Vagina (tissue), 2 donors: Measurements from ENCODE around the gene CISH. TPM values are rescaled to one million over a fixed set of nuclear protein-coding genes. Genes with fewer than 3 reads are reported as not detected.

Experiments
- DNase-seq, 2 donors: peaks; one replicate each; pipeline ENCODE4 v3.0.0-alpha.2; 2017; ENCODE audit errors: extremely low spot score in 2 of 2
- H3K27ac ChIP-seq: fragments of 200-600 bp; sonication (generic); one replicate; pipeline ENCODE4 v1.5.1; 2019
- H3K27me3 ChIP-seq: fragments of 200-600 bp; sonication (generic); one replicate; pipeline ENCODE4 v1.5.1; 2019
- H3K36me3 ChIP-seq, 2 donors: fragments of 200-600 bp; sonication (generic); one replicate each; pipeline ENCODE4 v1.5.1; 2017 to 2019
- H3K4me1 ChIP-seq: fragments of 200-600 bp; sonication (generic); one replicate; pipeline ENCODE4 v1.5.1; 2019
- H3K4me3 ChIP-seq, 2 donors: fragments of 200-600 bp; sonication (generic); 1 replicate in 1 of 2; 2 replicates in 1 of 2; pipeline ENCODE4 v1.5.1; 2016 to 2019
- H3K9me3 ChIP-seq: fragments of 200-600 bp; sonication (generic); one replicate; pipeline ENCODE4 v1.5.1; 2019
- POLR2A ChIP-seq, 2 donors: fragments of 450-650 bp; IDR thresholded peaks; one replicate each; pipeline ENCODE4 v1.6.1; 2017; ENCODE audit warnings: antibody characterized with exemption in 2 of 2, mild to moderate bottlenecking in 2 of 2, moderate library complexity in 2 of 2
- POLR2AphosphoS5 ChIP-seq, 2 donors: sonication (generic); formaldehyde crosslinking; IDR thresholded peaks; one replicate each; pipeline ENCODE4 v1.9.0; 2017; ENCODE audit warnings: antibody characterized with exemption in 2 of 2, mild to moderate bottlenecking in 2 of 2, low read depth in 1 of 2; ENCODE audit not compliant: insufficient read depth in 1 of 2
- intact Hi-C: fragments of 100-400 bp; cut with DNase I; formaldehyde crosslinking; loops from one replicate; pipeline ENCODE4 v1.15.1; 2023
- total RNA-seq: library from RNA; depleted of rRNA; stranded (reverse); fragments of >200 nt; gene quantifications from one replicate; pipeline ENCODE4 v1.2.3, GENCODE V29; 2016
- TF ChIP-seq, protein P1 (sequence below), 3 experiments: fragments of 450-650 bp in 2 of 3; fragments of 200-600 bp in 1 of 3; sonication (generic) in 1 of 3; IDR thresholded peaks; one replicate each; pipeline ENCODE4 v1.5.1; 2017 to 2019; ENCODE audit warnings: antibody characterized with exemption in 3 of 3, mild to moderate bottlenecking in 2 of 3, moderate library complexity in 2 of 3

Gene CISH
- total RNA-seq, 1 donor from 2014 or later, result 21.9 TPM

DNA sequence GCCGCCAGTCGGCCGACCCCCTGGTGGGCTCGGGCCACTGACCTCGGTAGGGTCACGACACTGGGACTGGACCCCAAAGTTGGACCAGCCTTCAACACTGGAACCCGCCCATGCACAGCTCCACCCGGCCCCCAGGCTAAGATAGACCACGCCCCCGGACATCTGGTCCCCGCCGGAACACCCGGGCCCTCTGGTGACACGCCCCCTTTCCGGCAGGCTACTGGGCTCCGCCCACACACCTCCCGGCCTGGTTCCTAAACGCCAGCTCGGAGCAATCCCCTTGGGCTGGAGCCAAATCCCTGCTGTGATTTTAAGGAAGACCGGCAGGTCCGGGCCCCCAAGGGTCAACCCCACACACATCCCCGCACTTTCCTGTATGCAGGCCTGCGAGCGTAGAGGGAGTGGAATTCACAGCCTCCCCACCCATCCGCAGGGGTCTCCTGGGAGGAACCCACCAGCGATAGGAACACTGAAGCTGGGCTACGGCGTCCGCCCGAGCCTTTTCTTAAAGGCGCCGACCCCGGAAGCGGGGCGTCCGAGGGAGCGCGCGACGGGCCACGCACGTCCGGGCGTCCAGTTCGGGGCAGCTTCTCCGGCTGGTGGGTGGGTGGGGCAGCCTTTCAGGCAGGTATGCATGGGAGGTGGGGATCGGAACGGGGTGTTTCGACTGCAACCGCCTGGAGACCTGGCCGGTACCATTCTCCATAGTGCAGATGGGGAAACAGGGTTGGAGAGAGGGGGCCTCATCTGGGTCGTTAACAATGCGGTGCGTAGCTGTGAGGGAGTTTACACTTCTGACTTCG lies 42.4 kb downstream of the CISH start, which contains the start of gene HEMK1:
HEMK1 (plus strand) TSS at position 576 of the 803 bp plus-strand sequence. CDS start 1,583 bp downstream, outside the sequence.
- Histone ChIP-seq H3K27ac (peak within 1 kb of the TSS; percentile 87), H3K9me3 (no peaks in the 10 kb centered on the region), H3K27me3 (no peaks in the 10 kb centered on the region), H3K36me3 (no peaks in the 10 kb centered on the region), H3K4me3 (peak within 1 kb of the TSS; percentile 73 to 92), H3K4me1 (peaks cover 57% of the 10 kb centered on the region)
- peak; percentile 90 to 97 for TF ChIP-seq POLR2AphosphoS5 (IDR thresholded peaks at IDR 0.05; ENCODE audit: insufficient read depth in 1 of 2, low read depth in 1 of 2)
- TF ChIP-seq, protein P1, sequence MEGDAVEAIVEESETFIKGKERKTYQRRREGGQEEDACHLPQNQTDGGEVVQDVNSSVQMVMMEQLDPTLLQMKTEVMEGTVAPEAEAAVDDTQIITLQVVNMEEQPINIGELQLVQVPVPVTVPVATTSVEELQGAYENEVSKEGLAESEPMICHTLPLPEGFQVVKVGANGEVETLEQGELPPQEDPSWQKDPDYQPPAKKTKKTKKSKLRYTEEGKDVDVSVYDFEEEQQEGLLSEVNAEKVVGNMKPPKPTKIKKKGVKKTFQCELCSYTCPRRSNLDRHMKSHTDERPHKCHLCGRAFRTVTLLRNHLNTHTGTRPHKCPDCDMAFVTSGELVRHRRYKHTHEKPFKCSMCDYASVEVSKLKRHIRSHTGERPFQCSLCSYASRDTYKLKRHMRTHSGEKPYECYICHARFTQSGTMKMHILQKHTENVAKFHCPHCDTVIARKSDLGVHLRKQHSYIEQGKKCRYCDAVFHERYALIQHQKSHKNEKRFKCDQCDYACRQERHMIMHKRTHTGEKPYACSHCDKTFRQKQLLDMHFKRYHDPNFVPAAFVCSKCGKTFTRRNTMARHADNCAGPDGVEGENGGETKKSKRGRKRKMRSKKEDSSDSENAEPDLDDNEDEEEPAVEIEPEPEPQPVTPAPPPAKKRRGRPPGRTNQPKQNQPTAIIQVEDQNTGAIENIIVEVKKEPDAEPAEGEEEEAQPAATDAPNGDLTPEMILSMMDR (IDR thresholded peaks at IDR 0.05), result no peak
- TF ChIP-seq POLR2A (IDR thresholded peaks at IDR 0.05), result peak in 1 of 2 donors; percentile 50
- intact Hi-C loops, result no loop called here
- peak in 1 of 2 donors; percentile 98 for DNase-seq

DNA sequence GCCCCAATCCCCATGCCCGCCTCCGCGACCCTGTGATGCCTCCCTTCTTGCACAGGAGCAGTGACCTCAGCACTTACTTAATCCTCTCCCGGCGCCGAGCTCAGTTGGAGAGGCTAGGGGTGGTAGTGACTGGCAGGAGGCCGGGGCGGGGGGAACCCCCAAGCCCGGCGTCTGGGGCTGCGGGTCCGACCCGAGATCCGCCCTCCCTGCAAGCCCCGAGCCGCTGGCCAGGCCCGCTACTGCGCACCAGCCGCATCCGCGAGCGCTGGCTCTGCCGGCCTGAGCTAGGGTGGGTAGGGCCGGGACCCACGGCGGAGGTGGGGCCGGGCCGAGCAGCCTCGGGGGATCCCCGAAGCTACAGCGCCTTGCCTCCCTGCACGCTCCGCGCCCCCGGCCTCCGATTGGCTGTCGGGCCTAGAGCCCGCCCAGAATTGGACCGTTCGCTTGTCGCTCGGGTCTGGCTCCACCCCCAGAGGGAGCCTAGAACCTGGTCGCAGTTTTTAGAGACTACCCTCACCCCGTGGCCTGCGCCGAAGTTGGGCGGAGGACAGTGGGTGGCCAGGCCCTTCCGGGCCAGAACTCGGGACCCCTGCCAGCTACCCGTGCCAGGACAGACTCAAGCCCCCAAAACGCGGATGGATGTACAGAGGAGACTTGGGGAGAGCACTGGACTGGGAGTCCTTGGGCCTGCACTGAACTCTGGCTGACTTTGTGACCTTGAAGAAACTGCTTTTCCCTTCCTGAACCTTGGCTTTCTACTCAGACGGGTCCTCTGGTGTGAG lies 44.0 kb downstream of the CISH start, which contains the start of gene C3orf18:
C3orf18 (minus strand) TSS at position 362 of the 782 bp plus-strand sequence. CDS start 2,048 bp downstream, outside the sequence.
- Histone ChIP-seq H3K9me3 (no peaks in the 10 kb centered on the region), H3K27me3 (no peaks in the 10 kb centered on the region), H3K36me3 (no peaks in the 10 kb centered on the region), H3K27ac (peak within 1 kb of the TSS; percentile 87), H3K4me3 (peak within 1 kb of the TSS; percentile 73 to 92), H3K4me1 (peaks cover 55% of the 10 kb centered on the region)
- intact Hi-C loops, result no loop called here
- TF ChIP-seq POLR2A (IDR thresholded peaks at IDR 0.05) (peak in 1 of 2 donors; percentile 15), POLR2AphosphoS5 (IDR thresholded peaks at IDR 0.05; ENCODE audit: insufficient read depth in 1 of 2, low read depth in 1 of 2) (peak; percentile 15 to 79)
- TF ChIP-seq, protein P1 (IDR thresholded peaks at IDR 0.05), result no peak
- peak in 1 of 2 donors; percentile 95 for DNase-seq

DNA sequence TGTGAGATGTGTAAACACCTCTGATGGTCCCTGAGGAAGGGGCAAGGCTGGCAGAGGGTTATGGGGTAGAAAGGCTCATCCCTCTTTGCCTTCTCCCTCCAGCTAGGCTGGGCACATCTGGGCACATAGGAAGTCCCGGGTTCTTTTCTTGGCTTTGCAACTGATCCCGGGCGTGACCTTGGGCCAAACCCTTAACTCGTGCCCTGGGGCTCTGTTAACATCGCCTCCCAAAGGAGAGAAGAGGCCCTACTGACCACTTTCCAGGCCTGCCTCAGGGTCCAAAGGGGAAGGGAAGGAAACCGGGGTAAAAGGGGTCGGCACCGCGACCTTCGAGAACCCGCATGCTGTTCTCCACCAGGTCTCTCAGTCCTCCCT lies 44.6 kb downstream of the CISH start:
- no peak for DNase-seq
- H3K36me3 ChIP-seq, result no peaks in the 10 kb centered on the region
- peaks cover 49% of the 10 kb centered on the region for H3K4me1 ChIP-seq
- peak overlapping the region; percentile 87 for H3K27ac ChIP-seq
- intact Hi-C loops, result no loop called here
- no peak for TF ChIP-seq POLR2A (IDR thresholded peaks at IDR 0.05)
- no peak for TF ChIP-seq POLR2AphosphoS5 (IDR thresholded peaks at IDR 0.05; ENCODE audit: insufficient read depth in 1 of 2, low read depth in 1 of 2)
- TF ChIP-seq, protein P1 (IDR thresholded peaks at IDR 0.05), result no peak
- H3K27me3 ChIP-seq, result no peaks in the 10 kb centered on the region
- peak overlapping the region; percentile 59 to 66 for H3K4me3 ChIP-seq
- no peaks in the 10 kb centered on the region for H3K9me3 ChIP-seq

DNA sequence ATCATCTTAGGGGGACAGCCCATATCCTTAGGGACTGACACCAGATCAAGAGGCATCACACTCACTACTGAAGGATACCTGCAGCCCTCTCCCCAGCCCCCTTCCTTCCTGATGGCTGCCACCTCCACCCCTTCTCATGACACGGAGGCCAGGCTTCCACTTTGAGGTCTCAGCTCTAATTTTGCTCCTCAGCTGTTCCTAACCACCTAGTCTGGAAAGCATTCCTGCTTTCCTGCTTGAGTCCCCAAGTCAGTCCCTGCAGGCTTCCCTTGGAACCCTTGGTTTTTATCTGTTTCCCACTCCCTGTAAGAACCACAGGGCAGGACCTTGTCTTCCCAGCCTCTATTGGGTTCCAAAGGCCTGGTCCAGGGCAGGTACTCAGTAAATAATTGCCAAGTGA lies 47.3 kb downstream of the CISH start:
- TF ChIP-seq, protein P1 (IDR thresholded peaks at IDR 0.05), result no peak
- TF ChIP-seq POLR2A (IDR thresholded peaks at IDR 0.05), result no peak
- TF ChIP-seq POLR2AphosphoS5 (IDR thresholded peaks at IDR 0.05; ENCODE audit: insufficient read depth in 1 of 2, low read depth in 1 of 2), result no peak
- Histone ChIP-seq H3K9me3 (no peaks in the 10 kb centered on the region), H3K27me3 (no peaks in the 10 kb centered on the region), H3K4me1 (peaks cover 24% of the 10 kb centered on the region), H3K4me3 (no peak overlapping the region), H3K27ac (no peak overlapping the region), H3K36me3 (no peaks in the 10 kb centered on the region)
- intact Hi-C loops, result no loop called here
- no peak for DNase-seq
